Calu3 (cell line): ENCODE data around the gene MLPH. TPM values are rescaled to one million over a fixed set of nuclear protein-coding genes. Genes with fewer than 3 reads are reported as not detected.

Source experiments
- BruUV-seq: library from RNA; stranded (reverse); fragments of 400-500 nt; replicated peaks from 2 replicates; lab custom pipeline; 2021; lab: Mats Ljungman, UMichigan
- CTCF ChIA-PET: fragments of 300-600 bp; sonication (Branson Sonifier 250); formaldehyde crosslinking; loops from one replicate; lab custom pipeline; 2022; ENCODE audit warnings: antibody characterized with exemption; lab: Charles Lee
- DNase-seq: peaks from one replicate; pipeline ENCODE4 v3.0.0; 2022
- H3K27ac Mint-ChIP-seq: one replicate; pipeline ENCODE4 v1.8.0; 2022; ENCODE audit warnings: mixed read lengths; ENCODE audit not compliant: unreplicated experiment
- H3K27me3 Mint-ChIP-seq: one replicate; pipeline ENCODE4 v1.8.0; 2022; ENCODE audit warnings: mixed read lengths; ENCODE audit not compliant: unreplicated experiment
- H3K36me3 Mint-ChIP-seq: one replicate; pipeline ENCODE4 v1.8.0; 2022; ENCODE audit warnings: mild to moderate bottlenecking, moderate library complexity, mixed read lengths; ENCODE audit not compliant: insufficient read depth, unreplicated experiment
- H3K4me1 Mint-ChIP-seq: one replicate; pipeline ENCODE4 v1.8.0; 2022; ENCODE audit warnings: mild to moderate bottlenecking, low read depth, mixed read lengths; ENCODE audit not compliant: unreplicated experiment
- H3K4me3 Mint-ChIP-seq: one replicate; pipeline ENCODE4 v1.8.0; 2022; ENCODE audit warnings: mild to moderate bottlenecking, low read depth, moderate library complexity, mixed read lengths; ENCODE audit not compliant: unreplicated experiment
- H3K9me3 Mint-ChIP-seq: one replicate; pipeline ENCODE4 v1.8.0; 2022; ENCODE audit warnings: low read depth, mixed read lengths; ENCODE audit not compliant: unreplicated experiment
- CTCF ChIP-seq: fragments of 200-600 bp; IDR thresholded peaks from one replicate; pipeline ENCODE4 v1.8.0; 2022; ENCODE audit warnings: antibody characterized with exemption; ENCODE audit not compliant: unreplicated experiment
- intact Hi-C: fragments of 100-400 bp; cut with micrococcal nuclease; formaldehyde crosslinking; loops from one replicate; pipeline ENCODE4 v1.10.0; 2022; ENCODE audit not compliant: unreplicated experiment
- total RNA-seq: library from RNA; stranded (reverse); gene quantifications from 2 replicates; pipeline ENCODE4 v1.2.3, GENCODE V29; 2022

The MLPH gene
- total RNA-seq, 1 experiment from 2014 or later = 39.8 TPM

- TF ChIP-seq CTCF = peak; percentile 20
- Mint-ChIP-seq H3K27ac (peak overlapping the region; percentile 89), H3K36me3 (peaks cover 27% of the 10 kb centered on the region), H3K27me3 (peaks cover 41% of the 10 kb centered on the region), H3K4me1 (peaks cover 32% of the 10 kb centered on the region), H3K4me3 (peak overlapping the region; percentile 20), H3K9me3 (no peaks in the 10 kb centered on the region)
- BruUV-seq = TSS peak; percentile 51
- intact Hi-C loops = loop anchor here (2.0 kb wide), 1 partner anchor 36 kb away; no protein-coding TSS in a partner anchor
- DNase-seq = peak; percentile 82
- CTCF ChIA-PET = interaction anchor here (0.7 to 1.4 kb wide), 5 partner anchors 12 to 89 kb away, joined by 3 to 7 read pairs (median 5); no protein-coding TSS in a partner anchor
Observed at GRCh38 chr2:237483018-237483731, 3.9 kb upstream of the MLPH start.

- Mint-ChIP-seq H3K27me3 (peaks cover 20% of the 10 kb centered on the region), H3K9me3 (no peaks in the 10 kb centered on the region), H3K4me3 (no peak overlapping the region), H3K27ac (no peak overlapping the region), H3K36me3 (peaks cover 42% of the 10 kb centered on the region), H3K4me1 (peaks cover 54% of the 10 kb centered on the region)
- TF ChIP-seq CTCF = no peak
- intact Hi-C loops = no loop called here
- CTCF ChIA-PET = interaction anchor here (0.6 kb wide), 2 partner anchors 175 to 666 kb away, joined by 3 to 4 read pairs; no protein-coding TSS in a partner anchor
- DNase-seq = no peak
- no TSS peak for BruUV-seq
Observed at GRCh38 chr2:237485304-237485703, 1.7 kb upstream of the MLPH start.

- CTCF ChIA-PET = interaction anchor here (0.6 kb wide), 2 partner anchors 175 to 666 kb away, joined by 3 to 4 read pairs; no protein-coding TSS in a partner anchor
Observed at GRCh38 chr2:237485844-237486243, 1.2 kb upstream of the MLPH start.

GRCh38 chr2:237486334-237486818 is 675 bp upstream of the MLPH start:
- intact Hi-C loops = no loop called here
- Mint-ChIP-seq H3K36me3 (peaks cover 53% of the 10 kb centered on the region), H3K4me1 (peaks cover 58% of the 10 kb centered on the region), H3K27me3 (peaks cover 9% of the 10 kb centered on the region), H3K4me3 (peak overlapping the region; percentile 90), H3K9me3 (no peaks in the 10 kb centered on the region), H3K27ac (no peak overlapping the region)
- no peak for TF ChIP-seq CTCF
- CTCF ChIA-PET = interaction anchor here (1.2 kb wide), 1 partner anchor 15 kb away, joined by 3 read pairs; no protein-coding TSS in a partner anchor
- no peak for DNase-seq
- no TSS peak for BruUV-seq

More at GRCh38 chr2:237485844-237486243, 1.2 kb upstream of the MLPH start:
- Mint-ChIP-seq H3K4me1 (peaks cover 59% of the 10 kb centered on the region), H3K27ac (no peak overlapping the region), H3K4me3 (peak overlapping the region; percentile 90), H3K27me3 (peaks cover 14% of the 10 kb centered on the region), H3K9me3 (no peaks in the 10 kb centered on the region), H3K36me3 (peaks cover 47% of the 10 kb centered on the region)
- intact Hi-C loops = no loop called here
- no TSS peak for BruUV-seq
- no peak for TF ChIP-seq CTCF
- DNase-seq = no peak
